GM12865 (cell line): Measurements from ENCODE around the gene MTG2.

Source experiments
- DNase-seq: peaks from one replicate; pipeline ENCODE4 v3.0.0; 2010; ENCODE audit warnings: low read depth
- H3K4me3 ChIP-seq: 2 replicates; pipeline ENCODE4 v1.5.1; 2011; ENCODE audit warnings: mild to moderate bottlenecking, low read depth, low read length, control low read depth
- CTCF ChIP-seq: IDR thresholded peaks from 2 replicates; pipeline ENCODE4 v1.5.1; 2011; ENCODE audit warnings: low read length, control low read depth, low read depth, inconsistent platforms; ENCODE audit not compliant: insufficient read depth; ENCODE audit errors: missing control alignments

Gene MTG2

GRCh38 chr20:62167474-62167873 is 15.4 kb upstream of the MTG2 start:
- TF ChIP-seq CTCF = no peak
- no peak for DNase-seq
- H3K4me3 ChIP-seq = no peak overlapping the region

GRCh38 chr20:62168061-62168460 is 14.8 kb upstream of the MTG2 start:
- no peak for TF ChIP-seq CTCF
- no peak for DNase-seq
- no peak overlapping the region for H3K4me3 ChIP-seq

GRCh38 chr20:62168890-62169435 is 13.9 kb upstream of the MTG2 start:
- TF ChIP-seq CTCF = no peak
- H3K4me3 ChIP-seq = no peak overlapping the region
- DNase-seq = no peak

GRCh38 chr20:62170536-62170935 is 12.3 kb upstream of the MTG2 start:
- no peak for TF ChIP-seq CTCF
- DNase-seq = no peak

GRCh38 chr20:62171245-62171644 is 11.6 kb upstream of the MTG2 start:
- TF ChIP-seq CTCF = no peak
- no peak overlapping the region for H3K4me3 ChIP-seq
- DNase-seq = no peak

More at GRCh38 chr20:62170536-62170935, 12.3 kb upstream of the MTG2 start:
- H3K4me3 ChIP-seq = no peak overlapping the region

- no peak for TF ChIP-seq CTCF
- no peak for DNase-seq
Observed at GRCh38 chr20:62172666-62173065, 10.2 kb upstream of the MTG2 start.

More at GRCh38 chr20:62172666-62173065, 10.2 kb upstream of the MTG2 start:
- H3K4me3 ChIP-seq = no peak overlapping the region
